RWPE2 (cell line): ENCODE measurements around the gene IFI16.

Experiments
- ATAC-seq: fragments of 200-7000 bp; cut with Tn5 transposase; 3 replicates; pipeline ENCODE4 v1.9.1; 2021; ENCODE audit warnings: low read depth
- DNase-seq: peaks from one replicate; pipeline ENCODE4 v3.0.0-alpha.2; 2020; ENCODE audit warnings: low spot score
- H3K27ac ChIP-seq: fragments of 450-650 bp; 2 replicates; pipeline ENCODE4 v1.5.1; 2017; ENCODE audit warnings: mild to moderate bottlenecking; ENCODE audit not compliant: poor library complexity, severe bottlenecking
- H3K27me3 ChIP-seq: fragments of 250-450 bp; sonication (Bioruptor Pico); 2 replicates; pipeline ENCODE4 v1.5.1; 2021; ENCODE audit warnings: mild to moderate bottlenecking, moderate library complexity; ENCODE audit not compliant: insufficient read depth, poor library complexity, severe bottlenecking
- H3K36me3 ChIP-seq: fragments of 250-450 bp; sonication (Bioruptor Pico); 2 replicates; pipeline ENCODE4 v1.5.1; 2020; ENCODE audit warnings: low read depth, mild to moderate bottlenecking, moderate library complexity
- H3K4me1 ChIP-seq: fragments of 250-450 bp; sonication (Bioruptor Pico); 2 replicates; pipeline ENCODE4 v1.5.1; 2021; ENCODE audit warnings: mild to moderate bottlenecking, moderate library complexity; ENCODE audit not compliant: insufficient read depth, poor library complexity, severe bottlenecking
- H3K4me3 ChIP-seq: fragments of 250-450 bp; sonication (Bioruptor Pico); 2 replicates; pipeline ENCODE4 v1.5.1; 2021; ENCODE audit warnings: mild to moderate bottlenecking, moderate library complexity; ENCODE audit not compliant: severe bottlenecking
- H3K9me3 ChIP-seq: fragments of 250-450 bp; sonication (Bioruptor Pico); 2 replicates; pipeline ENCODE4 v1.5.1; 2021; ENCODE audit warnings: mild to moderate bottlenecking, moderate library complexity; ENCODE audit not compliant: severe bottlenecking
- CTCF ChIP-seq: fragments of 450-650 bp; IDR thresholded peaks from one replicate; pipeline ENCODE4 v1.5.1; 2017; ENCODE audit warnings: mild to moderate bottlenecking, moderate library complexity; ENCODE audit not compliant: poor library complexity, severe bottlenecking

IFI16 gene

GRCh38 chr1:159081626-159082025, 71.9 kb downstream of the IFI16 start:
- no peaks in the 10 kb centered on the region for H3K36me3 ChIP-seq
- no peak for ATAC-seq
- H3K27ac ChIP-seq: no peak overlapping the region
- no peak overlapping the region for H3K4me3 ChIP-seq
- no peak for DNase-seq
- H3K27me3 ChIP-seq: no peaks in the 10 kb centered on the region
- TF ChIP-seq CTCF: no peak
- no peaks in the 10 kb centered on the region for H3K4me1 ChIP-seq
- H3K9me3 ChIP-seq: no peaks in the 10 kb centered on the region

- DNase-seq: no peak
- ATAC-seq: no peak
- Histone ChIP-seq H3K4me1 (peaks cover under 1% of the 10 kb centered on the region), H3K9me3 (no peaks in the 10 kb centered on the region), H3K27ac (no peak overlapping the region), H3K36me3 (no peaks in the 10 kb centered on the region), H3K4me3 (no peak overlapping the region), H3K27me3 (no peaks in the 10 kb centered on the region)
- no peak for TF ChIP-seq CTCF
These were observed 73.3 kb downstream of the IFI16 start for GRCh38 chr1:159083013-159083412.

- Histone ChIP-seq H3K36me3 (no peaks in the 10 kb centered on the region), H3K9me3 (no peaks in the 10 kb centered on the region), H3K4me3 (no peak overlapping the region), H3K4me1 (peaks cover 11% of the 10 kb centered on the region), H3K27me3 (no peaks in the 10 kb centered on the region), H3K27ac (no peak overlapping the region)
- DNase-seq (no peak), ATAC-seq (no peak)
- no peak for TF ChIP-seq CTCF
These were observed 74.4 kb downstream of the IFI16 start for GRCh38 chr1:159084152-159084551.

GRCh38 chr1:159084867-159085266, 75.2 kb downstream of the IFI16 start:
- Histone ChIP-seq H3K36me3 (no peaks in the 10 kb centered on the region), H3K4me3 (no peak overlapping the region), H3K27me3 (no peaks in the 10 kb centered on the region), H3K9me3 (no peaks in the 10 kb centered on the region), H3K4me1 (peaks cover 14% of the 10 kb centered on the region), H3K27ac (no peak overlapping the region)
- DNase-seq: no peak
- no peak for ATAC-seq
- no peak for TF ChIP-seq CTCF

- Histone ChIP-seq H3K27ac (peak overlapping the region; percentile 27), H3K27me3 (no peaks in the 10 kb centered on the region), H3K4me3 (no peak overlapping the region), H3K9me3 (no peaks in the 10 kb centered on the region), H3K36me3 (no peaks in the 10 kb centered on the region), H3K4me1 (peaks cover 46% of the 10 kb centered on the region)
- peak; percentile 67 for ATAC-seq
- DNase-seq: no peak
- TF ChIP-seq CTCF: no peak
These were observed 78.3 kb downstream of the IFI16 start for GRCh38 chr1:159088050-159088449.
